Glutamatergic neuron (in vitro differentiated cells): ENCODE measurements around the gene PMEL. TPM values are rescaled to one million over a fixed set of nuclear protein-coding genes. Genes with fewer than 3 reads are reported as not detected.
"Not testable (repeated sequence)": the region's sequence is repeated elsewhere in the genome, so short reads cannot be mapped to it uniquely, and the experiment has no call there.

ENCODE experiments used
- DNase-seq: peaks from one replicate; pipeline ENCODE4 v3.0.0; 2022
- H3K27ac Mint-ChIP-seq: one replicate; pipeline ENCODE4 v1.8.0; 2020; ENCODE audit warnings: mild to moderate bottlenecking, mixed read lengths, inconsistent platforms; ENCODE audit not compliant: unreplicated experiment
- H3K27me3 Mint-ChIP-seq: one replicate; pipeline ENCODE4 v1.8.0; 2020; ENCODE audit warnings: mild to moderate bottlenecking, moderate library complexity, mixed read lengths, inconsistent platforms; ENCODE audit not compliant: unreplicated experiment
- H3K36me3 Mint-ChIP-seq: one replicate; pipeline ENCODE4 v1.8.0; 2020; ENCODE audit warnings: mild to moderate bottlenecking, mixed read lengths, inconsistent platforms; ENCODE audit not compliant: unreplicated experiment
- H3K4me1 Mint-ChIP-seq: one replicate; pipeline ENCODE4 v1.8.0; 2020; ENCODE audit warnings: mild to moderate bottlenecking, low read depth, mixed read lengths, inconsistent platforms; ENCODE audit not compliant: unreplicated experiment
- H3K4me3 Mint-ChIP-seq: one replicate; pipeline ENCODE4 v1.8.0; 2020; ENCODE audit warnings: mild to moderate bottlenecking, mixed read lengths, inconsistent platforms; ENCODE audit not compliant: unreplicated experiment
- H3K9me3 Mint-ChIP-seq: one replicate; pipeline ENCODE4 v1.8.0; 2020; ENCODE audit warnings: mild to moderate bottlenecking, moderate library complexity, mixed read lengths, inconsistent platforms; ENCODE audit not compliant: unreplicated experiment
- CTCF ChIP-seq: fragments of 200-600 bp; sonication (generic); IDR thresholded peaks from one replicate; pipeline ENCODE4 v1.5.0; 2021; ENCODE audit not compliant: partially characterized antibody, unreplicated experiment
- total RNA-seq: library from RNA; stranded (reverse); fragmentation: NEBNext Ultra II Directional; extraction: Animal tissue kit (Norgen Biotek cat#: 25700); gene quantifications from one replicate; pipeline ENCODE4 v1.2.1, GENCODE V29; 2021; ENCODE audit not compliant: unreplicated experiment

Gene PMEL
- total RNA-seq, 1 donor from 2014 or later: 851 TPM

GRCh38 chr12:55922126-55922525 lies 43.7 kb downstream of the PMEL start:
- H3K4me1 Mint-ChIP-seq: peaks cover 15% of the 10 kb centered on the region
- H3K4me3 Mint-ChIP-seq: no peak overlapping the region
- peaks cover 2% of the 10 kb centered on the region for H3K27me3 Mint-ChIP-seq
- DNase-seq: no peak
- H3K27ac Mint-ChIP-seq: no peak overlapping the region
- H3K36me3 Mint-ChIP-seq: no peaks in the 10 kb centered on the region
- peaks cover 4% of the 10 kb centered on the region for H3K9me3 Mint-ChIP-seq
- no peak for TF ChIP-seq CTCF

GRCh38 chr12:55919032-55919431 lies 46.8 kb downstream of the PMEL start:
- H3K9me3 Mint-ChIP-seq, H3K36me3 Mint-ChIP-seq, H3K4me3 Mint-ChIP-seq, H3K27me3 Mint-ChIP-seq, DNase-seq, H3K27ac Mint-ChIP-seq, H3K4me1 Mint-ChIP-seq: not testable (repeated sequence)

- Mint-ChIP-seq H3K36me3 (no peaks in the 10 kb centered on the region), H3K4me3 (no peak overlapping the region), H3K4me1 (no peaks in the 10 kb centered on the region), H3K27me3 (peaks cover 4% of the 10 kb centered on the region), H3K27ac (no peak overlapping the region), H3K9me3 (no peaks in the 10 kb centered on the region)
- DNase-seq: no peak
- no peak for TF ChIP-seq CTCF
These were observed 50.4 kb downstream of the PMEL start for GRCh38 chr12:55915482-55915859.

GRCh38 chr12:55912908-55913307 lies 52.9 kb downstream of the PMEL start:
- Mint-ChIP-seq H3K27ac (no peak overlapping the region), H3K36me3 (no peaks in the 10 kb centered on the region)

GRCh38 chr12:55909513-55909884 lies 56.3 kb downstream of the PMEL start:
- Mint-ChIP-seq H3K4me1 (no peaks in the 10 kb centered on the region), H3K27me3 (peaks cover 4% of the 10 kb centered on the region), H3K27ac (no peak overlapping the region), H3K4me3 (no peak overlapping the region), H3K9me3 (no peaks in the 10 kb centered on the region), H3K36me3 (no peaks in the 10 kb centered on the region)
- no peak for TF ChIP-seq CTCF
- no peak for DNase-seq

More at GRCh38 chr12:55912908-55913307, 52.9 kb downstream of the PMEL start:
- no peak for TF ChIP-seq CTCF
- Mint-ChIP-seq H3K9me3 (no peaks in the 10 kb centered on the region), H3K4me1 (no peaks in the 10 kb centered on the region), H3K27me3 (peaks cover 8% of the 10 kb centered on the region), H3K4me3 (no peak overlapping the region)
- no peak for DNase-seq
